ENCODE results near the gene PHC3.
A peak's percentile ranks its signal among the peaks of the same experiment; 100 is the strongest.
"Not testable (repeated sequence)": the region's sequence is repeated elsewhere in the genome, so short reads cannot be mapped to it uniquely, and the experiment has no call there.

Gene PHC3

GRCh38 chr3:170137986-170138385 lies 43.5 kb downstream of the PHC3 start:
- DNase-seq (ENCODE audit: low read depth) = no peak
- TF ChIP-seq CTCF (IDR thresholded peaks at IDR 0.05; ENCODE audit: low read depth, low read length, missing control alignments) = no peak
- H3K4me3 ChIP-seq (ENCODE audit: low read depth, low read length) = no peak overlapping the region
- in situ Hi-C loops (cut with HindIII; ENCODE audit: low sequenced_read_pairs) = no loop called here

GRCh38 chr3:170132335-170132734 lies 49.2 kb downstream of the PHC3 start:
- in situ Hi-C loops (cut with HindIII; ENCODE audit: low sequenced_read_pairs) = no loop called here
- no peak for DNase-seq (ENCODE audit: low read depth)
- H3K4me3 ChIP-seq (ENCODE audit: low read depth, low read length) = no peak overlapping the region
- TF ChIP-seq CTCF (IDR thresholded peaks at IDR 0.05; ENCODE audit: low read depth, low read length, missing control alignments) = no peak

GRCh38 chr3:170130532-170130931 lies 51.0 kb downstream of the PHC3 start:
- in situ Hi-C loops (cut with HindIII; ENCODE audit: low sequenced_read_pairs) = no loop called here
- no peak for DNase-seq (ENCODE audit: low read depth)
- H3K4me3 ChIP-seq (ENCODE audit: low read depth, low read length) = no peak overlapping the region
- no peak for TF ChIP-seq CTCF (IDR thresholded peaks at IDR 0.05; ENCODE audit: low read depth, low read length, missing control alignments)

- TF ChIP-seq CTCF (IDR thresholded peaks at IDR 0.05; ENCODE audit: low read depth, low read length, missing control alignments) = no peak
- DNase-seq (ENCODE audit: low read depth) = no peak
- in situ Hi-C loops (cut with HindIII; ENCODE audit: low sequenced_read_pairs) = no loop called here
- no peak overlapping the region for H3K4me3 ChIP-seq (ENCODE audit: low read depth, low read length)
These were observed 52.5 kb downstream of the PHC3 start for GRCh38 chr3:170128977-170129431.

- H3K4me3 ChIP-seq (ENCODE audit: low read depth, low read length) = no peak overlapping the region
- no peak for DNase-seq (ENCODE audit: low read depth)
- in situ Hi-C loops (cut with HindIII; ENCODE audit: low sequenced_read_pairs) = no loop called here
- no peak for TF ChIP-seq CTCF (IDR thresholded peaks at IDR 0.05; ENCODE audit: low read depth, low read length, missing control alignments)
These were observed 53.1 kb downstream of the PHC3 start for GRCh38 chr3:170128259-170128976.

GRCh38 chr3:170117134-170117533 lies 64.4 kb downstream of the PHC3 start:
- DNase-seq (ENCODE audit: low read depth) = no peak
- H3K4me3 ChIP-seq (ENCODE audit: low read depth, low read length) = no peak overlapping the region
- TF ChIP-seq CTCF (IDR thresholded peaks at IDR 0.05; ENCODE audit: low read depth, low read length, missing control alignments) = peak; percentile 44
- in situ Hi-C loops (cut with HindIII; ENCODE audit: low sequenced_read_pairs) = no loop called here

- H3K4me3 ChIP-seq (ENCODE audit: low read depth, low read length); in situ Hi-C loops (cut with HindIII; ENCODE audit: low sequenced_read_pairs); DNase-seq (ENCODE audit: low read depth): not testable (repeated sequence)
These were observed 67.4 kb downstream of the PHC3 start for GRCh38 chr3:170114165-170114564.
